ENCODE measurements around the gene PDCD1. TPM values are rescaled to one million over a fixed set of nuclear protein-coding genes. Genes with fewer than 3 reads are reported as not detected.

Gene PDCD1
- total RNA-seq, 1 experiment from 2014 or later = 0.22 TPM

GRCh38 chr2:241876528-241877196 is 18.0 kb upstream of the PDCD1 start:
- no peak overlapping the region for H3K4me3 ChIP-seq (replicated peaks in 1 of 2; ENCODE audit: low read depth in 1 of 2, low read length in 2 of 2)
- BruUV-seq (replicated peaks) = no TSS peak
- no peak overlapping the region for H3K9ac ChIP-seq (ENCODE audit: low read length)
- DNase-seq (ENCODE audit: low read depth, low spot score) = no peak
- no peak for TF ChIP-seq SP1 (IDR thresholded peaks at IDR 0.05; ENCODE audit: low read depth)
- no peak for TF ChIP-seq EGR1 (IDR thresholded peaks at IDR 0.05; ENCODE audit: low read depth)
- no peak for TF ChIP-seq YY1 (IDR thresholded peaks at IDR 0.05; ENCODE audit: extremely low read depth, insufficient replicate concordance, low read depth, low read length)
- no peak for TF ChIP-seq FOSL1 (IDR thresholded peaks at IDR 0.05; ENCODE audit: low read depth)
- TF ChIP-seq POLR2AphosphoS5 (IDR thresholded peaks at IDR 0.05; ENCODE audit: low read depth, low read length) = no peak
- no peak for TF ChIP-seq ELF1 (IDR thresholded peaks at IDR 0.05; ENCODE audit: borderline replicate concordance, low read depth)
- TF ChIP-seq CTCF (IDR thresholded peaks at IDR 0.05 in 2 of 3, conservative IDR thresholded peaks at IDR 0.05 in 1 of 3; ENCODE audit: borderline replicate concordance in 1 of 3, insufficient read depth in 1 of 3, low read depth in 2 of 3, low read length in 2 of 3) = no peak
- no peak for TF ChIP-seq EZH2phosphoT487 (IDR thresholded peaks at IDR 0.05; ENCODE audit: borderline replicate concordance)
- no peak for TF ChIP-seq ZBTB33 (IDR thresholded peaks at IDR 0.05; ENCODE audit: extremely low read depth, insufficient replicate concordance, low read length)
- TF ChIP-seq SRF (IDR thresholded peaks at IDR 0.05; ENCODE audit: low read depth) = no peak
- TF ChIP-seq ZFX (IDR thresholded peaks at IDR 0.05) = no peak
- no peak for TF ChIP-seq ATF3 (IDR thresholded peaks at IDR 0.05)
- RAD21 ChIA-PET (ENCODE audit: low non-redundant PET in 1 of 2, low total read pairs in 2 of 2, uncharacterized antibody in 2 of 2, unreplicated experiment in 2 of 2) = no interaction called here
- no peak for ATAC-seq
- no peaks in the 10 kb centered on the region for H4K20me1 ChIP-seq (ENCODE audit: insufficient read depth)
- intact Hi-C loops (cut with micrococcal nuclease) = loop anchor here (5.0 kb wide), 2 partner anchors 189 to 1024 kb away; partner anchors contain the start of gene DTYMK
- no peaks in the 10 kb centered on the region for H3K9me2 ChIP-seq (ENCODE audit: insufficient read depth)
- H3K27ac ChIP-seq (ENCODE audit: low read depth, low read length) = no peak overlapping the region
- H3K9me3 ChIP-seq (ENCODE audit: control insufficient read depth in 1 of 2, insufficient read depth in 1 of 2, low read depth in 1 of 2, low read length in 2 of 2) = peaks cover 0 to 6% of the 10 kb centered on the region in 2 experiments; a peak in 1 of 4 replicates
- H3K4me2 ChIP-seq (ENCODE audit: low read length) = no peak overlapping the region
- CTCF ChIA-PET = interaction anchor here (0.8 to 1.0 kb wide), 3 partner anchors 143 to 385 kb away, joined by 3 to 4 read pairs (median 3); partner anchors contain the start of gene D2HGDH
- H3K79me2 ChIP-seq (ENCODE audit: insufficient read depth, low read length) = no peaks in the 10 kb centered on the region
- no peaks in the 10 kb centered on the region for H3K36me3 ChIP-seq (ENCODE audit: control insufficient read depth in 1 of 2, insufficient read depth in 2 of 2, low read length in 2 of 2)
- no peak overlapping the region for H2AFZ ChIP-seq (ENCODE audit: low read depth, low read length, poor library complexity, severe bottlenecking)
- H3K4me1 ChIP-seq (ENCODE audit: control insufficient read depth in 1 of 2, insufficient read depth in 2 of 2, low read length in 2 of 2) = peaks cover 6 to 9% of the 10 kb centered on the region in 2 experiments; a peak in 3 of 4 replicates
- no peaks in the 10 kb centered on the region for H3K27me3 ChIP-seq (ENCODE audit: insufficient read depth, low read length)
- POLR2A ChIA-PET = no interaction called here

All from HCT116 (cell line).